Nephron (organoid): ENCODE measurements around the gene CISH.

Experiments
- H3K27ac Mint-ChIP-seq, 3 experiments: 2 replicates each; pipeline ENCODE4 v1.8.0; 2020; ENCODE audit warnings: mixed read lengths in 3 of 3, mild to moderate bottlenecking in 2 of 3, moderate library complexity in 1 of 3
- H3K27me3 Mint-ChIP-seq: 2 replicates; pipeline ENCODE4 v1.8.0; 2021; ENCODE audit warnings: low read depth, mild to moderate bottlenecking, moderate library complexity, mixed read lengths
- H3K36me3 Mint-ChIP-seq: 2 replicates; pipeline ENCODE4 v1.8.0; 2020; ENCODE audit warnings: low read depth, mixed read lengths
- H3K4me1 Mint-ChIP-seq: 2 replicates; pipeline ENCODE4 v1.8.0; 2020; ENCODE audit warnings: mixed read lengths
- H3K4me3 Mint-ChIP-seq, 3 experiments: 2 replicates each; pipeline ENCODE4 v1.8.0; 2020; ENCODE audit warnings: mild to moderate bottlenecking in 3 of 3, mixed read lengths in 3 of 3, moderate library complexity in 2 of 3
- H3K9me3 Mint-ChIP-seq: 2 replicates; pipeline ENCODE4 v1.8.0; 2020; ENCODE audit warnings: mixed read lengths
- TF ChIP-seq, protein P1 (sequence below), 3 experiments: fragments of 200-600 bp; sonication (generic); IDR thresholded peaks; one replicate each; pipeline ENCODE4 v1.5.0; 2021; ENCODE audit warnings: antibody characterized with exemption in 3 of 3; ENCODE audit not compliant: unreplicated experiment in 3 of 3

The CISH gene

GRCh38 chr3:50568947-50569749 lies 42.4 kb downstream of the CISH start, which contains the start of gene HEMK1:
Gene HEMK1, plus strand, starts transcription at chr3:50569522. Its CDS starts 1,583 bp downstream, at chr3:50571105.
- Mint-ChIP-seq H3K27me3 (no peaks in the 10 kb centered on the region), H3K4me1 (peaks cover 20% of the 10 kb centered on the region), H3K9me3 (no peaks in the 10 kb centered on the region), H3K4me3 (peak within 1 kb of the TSS; percentile 97 to 99 (median 99)), H3K36me3 (no peaks in the 10 kb centered on the region), H3K27ac (peak within 1 kb of the TSS; percentile 96 to 99 (median 99))
- TF ChIP-seq, protein P1, sequence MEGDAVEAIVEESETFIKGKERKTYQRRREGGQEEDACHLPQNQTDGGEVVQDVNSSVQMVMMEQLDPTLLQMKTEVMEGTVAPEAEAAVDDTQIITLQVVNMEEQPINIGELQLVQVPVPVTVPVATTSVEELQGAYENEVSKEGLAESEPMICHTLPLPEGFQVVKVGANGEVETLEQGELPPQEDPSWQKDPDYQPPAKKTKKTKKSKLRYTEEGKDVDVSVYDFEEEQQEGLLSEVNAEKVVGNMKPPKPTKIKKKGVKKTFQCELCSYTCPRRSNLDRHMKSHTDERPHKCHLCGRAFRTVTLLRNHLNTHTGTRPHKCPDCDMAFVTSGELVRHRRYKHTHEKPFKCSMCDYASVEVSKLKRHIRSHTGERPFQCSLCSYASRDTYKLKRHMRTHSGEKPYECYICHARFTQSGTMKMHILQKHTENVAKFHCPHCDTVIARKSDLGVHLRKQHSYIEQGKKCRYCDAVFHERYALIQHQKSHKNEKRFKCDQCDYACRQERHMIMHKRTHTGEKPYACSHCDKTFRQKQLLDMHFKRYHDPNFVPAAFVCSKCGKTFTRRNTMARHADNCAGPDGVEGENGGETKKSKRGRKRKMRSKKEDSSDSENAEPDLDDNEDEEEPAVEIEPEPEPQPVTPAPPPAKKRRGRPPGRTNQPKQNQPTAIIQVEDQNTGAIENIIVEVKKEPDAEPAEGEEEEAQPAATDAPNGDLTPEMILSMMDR (IDR thresholded peaks at IDR 0.05; ENCODE audit: unreplicated experiment in 3 of 3) = no peak

DNA sequence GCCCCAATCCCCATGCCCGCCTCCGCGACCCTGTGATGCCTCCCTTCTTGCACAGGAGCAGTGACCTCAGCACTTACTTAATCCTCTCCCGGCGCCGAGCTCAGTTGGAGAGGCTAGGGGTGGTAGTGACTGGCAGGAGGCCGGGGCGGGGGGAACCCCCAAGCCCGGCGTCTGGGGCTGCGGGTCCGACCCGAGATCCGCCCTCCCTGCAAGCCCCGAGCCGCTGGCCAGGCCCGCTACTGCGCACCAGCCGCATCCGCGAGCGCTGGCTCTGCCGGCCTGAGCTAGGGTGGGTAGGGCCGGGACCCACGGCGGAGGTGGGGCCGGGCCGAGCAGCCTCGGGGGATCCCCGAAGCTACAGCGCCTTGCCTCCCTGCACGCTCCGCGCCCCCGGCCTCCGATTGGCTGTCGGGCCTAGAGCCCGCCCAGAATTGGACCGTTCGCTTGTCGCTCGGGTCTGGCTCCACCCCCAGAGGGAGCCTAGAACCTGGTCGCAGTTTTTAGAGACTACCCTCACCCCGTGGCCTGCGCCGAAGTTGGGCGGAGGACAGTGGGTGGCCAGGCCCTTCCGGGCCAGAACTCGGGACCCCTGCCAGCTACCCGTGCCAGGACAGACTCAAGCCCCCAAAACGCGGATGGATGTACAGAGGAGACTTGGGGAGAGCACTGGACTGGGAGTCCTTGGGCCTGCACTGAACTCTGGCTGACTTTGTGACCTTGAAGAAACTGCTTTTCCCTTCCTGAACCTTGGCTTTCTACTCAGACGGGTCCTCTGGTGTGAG lies 44.0 kb downstream of the CISH start, which contains the start of gene C3orf18:
Gene C3orf18 (minus strand): TSS at position 362 of the 782 bp plus-strand sequence. CDS start 2,048 bp downstream, outside the sequence.
- no peaks in the 10 kb centered on the region for H3K36me3 Mint-ChIP-seq
- H3K27me3 Mint-ChIP-seq = no peaks in the 10 kb centered on the region
- peak within 1 kb of the TSS; percentile 97 to 99 (median 99) for H3K4me3 Mint-ChIP-seq
- TF ChIP-seq, protein P1 (IDR thresholded peaks at IDR 0.05; ENCODE audit: unreplicated experiment in 3 of 3) = no peak
- H3K27ac Mint-ChIP-seq = peak within 1 kb of the TSS; percentile 96 to 99 (median 99)
- no peaks in the 10 kb centered on the region for H3K9me3 Mint-ChIP-seq
- H3K4me1 Mint-ChIP-seq = peaks cover 20% of the 10 kb centered on the region

GRCh38 chr3:50567011-50567385 lies 44.6 kb downstream of the CISH start:
- H3K27ac Mint-ChIP-seq = no peak overlapping the region
- no peaks in the 10 kb centered on the region for H3K9me3 Mint-ChIP-seq
- H3K4me1 Mint-ChIP-seq = peaks cover 20% of the 10 kb centered on the region
- H3K4me3 Mint-ChIP-seq = peak overlapping the region; percentile 83 to 97 (median 85)
- H3K27me3 Mint-ChIP-seq = no peaks in the 10 kb centered on the region
- TF ChIP-seq, protein P1 (IDR thresholded peaks at IDR 0.05; ENCODE audit: unreplicated experiment in 3 of 3) = no peak
- H3K36me3 Mint-ChIP-seq = no peaks in the 10 kb centered on the region

DNA sequence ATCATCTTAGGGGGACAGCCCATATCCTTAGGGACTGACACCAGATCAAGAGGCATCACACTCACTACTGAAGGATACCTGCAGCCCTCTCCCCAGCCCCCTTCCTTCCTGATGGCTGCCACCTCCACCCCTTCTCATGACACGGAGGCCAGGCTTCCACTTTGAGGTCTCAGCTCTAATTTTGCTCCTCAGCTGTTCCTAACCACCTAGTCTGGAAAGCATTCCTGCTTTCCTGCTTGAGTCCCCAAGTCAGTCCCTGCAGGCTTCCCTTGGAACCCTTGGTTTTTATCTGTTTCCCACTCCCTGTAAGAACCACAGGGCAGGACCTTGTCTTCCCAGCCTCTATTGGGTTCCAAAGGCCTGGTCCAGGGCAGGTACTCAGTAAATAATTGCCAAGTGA lies 47.3 kb downstream of the CISH start:
- Mint-ChIP-seq H3K27me3 (no peaks in the 10 kb centered on the region), H3K36me3 (no peaks in the 10 kb centered on the region), H3K9me3 (no peaks in the 10 kb centered on the region), H3K4me1 (peaks cover 13% of the 10 kb centered on the region), H3K27ac (no peak overlapping the region), H3K4me3 (peak overlapping the region in 1 of 3 experiments; percentile 38)
- TF ChIP-seq, protein P1 (IDR thresholded peaks at IDR 0.05; ENCODE audit: unreplicated experiment in 3 of 3) = no peak

DNA sequence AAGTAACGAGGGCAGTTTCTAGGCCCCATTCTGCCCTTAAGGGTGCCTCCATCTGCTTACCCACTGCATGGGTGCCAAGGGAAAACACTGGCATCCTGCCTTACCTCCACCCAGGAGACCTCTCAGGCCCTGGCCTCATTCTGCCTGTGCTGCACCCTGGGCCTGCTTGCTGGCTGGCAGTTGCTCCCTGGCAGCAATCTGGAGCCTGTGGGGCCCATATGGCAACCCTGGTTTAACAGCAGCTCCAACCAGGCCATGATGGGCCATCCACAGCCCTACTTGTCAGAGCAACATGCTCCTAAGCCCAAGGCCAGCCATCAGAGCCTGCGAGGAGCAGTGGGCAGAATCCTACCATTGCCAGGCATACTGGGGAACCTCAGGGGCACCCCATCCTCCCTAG lies 47.7 kb downstream of the CISH start:
- H3K27ac Mint-ChIP-seq = no peak overlapping the region
- H3K9me3 Mint-ChIP-seq = no peaks in the 10 kb centered on the region
- TF ChIP-seq, protein P1 (IDR thresholded peaks at IDR 0.05; ENCODE audit: unreplicated experiment in 3 of 3) = no peak
- no peaks in the 10 kb centered on the region for H3K27me3 Mint-ChIP-seq
- H3K4me1 Mint-ChIP-seq = peaks cover 13% of the 10 kb centered on the region
- no peak overlapping the region for H3K4me3 Mint-ChIP-seq
- no peaks in the 10 kb centered on the region for H3K36me3 Mint-ChIP-seq
